NCI-H82 treated with DMSO at 0.1 percent for 48 hours (cell line): ENCODE measurements around the gene MED13.
"Not testable (repeated sequence)": the region's sequence is repeated elsewhere in the genome, so short reads cannot be mapped to it uniquely, and the experiment has no call there.

Experiments used
- DNase-seq: peaks from one replicate; lab custom pipeline; 2025; ENCODE audit not compliant: unreplicated experiment; lab: John Stamatoyannopoulos, UW

The MED13 gene

DNA sequence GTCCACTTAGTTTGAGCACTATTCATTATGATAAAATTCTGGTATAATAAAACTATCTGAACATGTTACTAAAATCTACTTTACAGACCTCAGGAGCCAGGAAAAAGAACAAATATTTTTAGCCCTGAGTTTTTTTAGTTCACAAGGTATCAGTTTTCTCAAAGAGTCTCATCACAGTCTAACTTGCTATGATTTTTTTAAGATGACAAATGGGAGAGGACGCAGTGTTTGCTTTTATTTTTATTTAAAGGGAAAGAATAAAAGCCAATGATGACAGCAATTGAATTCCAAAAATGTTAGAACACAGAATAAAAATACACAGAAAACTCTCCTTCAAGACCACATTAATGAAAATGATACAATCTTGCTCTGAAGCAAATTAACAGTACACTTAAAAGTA is 7.4 kb downstream of the MED13 start:
- DNase-seq = no peak

DNA sequence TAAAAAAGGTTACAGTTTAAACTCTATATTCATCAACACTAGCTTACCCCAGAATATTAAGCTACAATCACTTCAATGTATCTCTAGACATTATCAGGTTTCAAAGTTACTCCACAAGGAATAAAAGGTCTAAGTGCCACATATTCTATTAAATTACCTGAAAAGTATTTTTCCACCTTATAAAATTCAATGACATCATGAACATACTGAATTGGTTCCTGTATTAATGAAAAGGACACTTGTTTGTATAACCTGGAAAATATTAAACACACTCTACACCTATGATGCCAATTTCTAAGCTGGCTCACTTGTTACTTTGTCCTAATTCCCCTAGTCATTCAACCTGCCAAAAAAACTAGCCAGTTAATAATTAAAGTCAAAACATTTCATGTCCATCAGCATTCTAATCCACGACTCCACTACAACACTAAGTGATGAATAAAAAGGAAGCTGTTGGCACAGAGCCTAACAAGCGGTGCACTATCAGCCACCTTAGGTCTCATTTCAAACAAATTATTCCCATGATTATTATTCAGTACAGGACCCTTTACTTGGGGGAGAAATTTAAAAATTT is 12.2 kb downstream of the MED13 start:
- no peak for DNase-seq

DNA sequence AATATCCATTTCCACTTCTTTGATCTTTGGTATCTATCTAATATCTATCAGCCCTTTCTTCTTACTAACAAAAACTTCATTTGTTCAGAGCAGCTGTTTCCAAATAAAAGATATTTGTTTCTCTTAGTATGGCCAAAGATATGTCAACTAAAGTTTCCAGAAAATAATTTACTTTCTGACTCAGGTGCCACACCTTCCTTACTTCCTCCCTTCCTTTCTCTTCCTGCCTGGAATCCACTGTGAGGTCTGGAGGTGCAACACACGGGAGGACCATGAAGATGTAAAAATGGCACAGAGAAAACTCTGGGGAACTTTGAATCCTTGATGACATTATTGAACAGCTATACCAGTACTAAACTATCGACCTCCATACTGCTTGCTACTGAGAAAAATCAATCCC is 14.0 kb downstream of the MED13 start:
- no peak for DNase-seq

DNA sequence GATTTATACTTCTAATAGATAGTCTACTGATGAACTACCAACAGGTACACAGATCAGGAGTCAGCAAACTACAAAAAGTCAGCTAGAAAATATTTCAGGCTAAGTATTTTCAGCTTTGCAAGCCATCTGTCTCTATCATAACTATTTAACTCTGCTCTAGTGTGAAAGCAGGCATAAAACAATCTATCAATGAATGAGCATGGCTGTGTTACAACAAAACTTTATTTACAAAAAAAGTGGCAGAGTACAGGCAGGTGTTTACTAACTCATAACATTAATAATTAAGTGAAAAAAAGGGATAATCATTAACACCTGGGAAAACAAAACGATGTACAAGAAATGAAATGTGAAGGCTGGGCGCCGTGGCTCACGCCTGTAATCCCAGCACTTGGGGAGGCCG is 15.8 kb downstream of the MED13 start:
- no peak for DNase-seq

DNA sequence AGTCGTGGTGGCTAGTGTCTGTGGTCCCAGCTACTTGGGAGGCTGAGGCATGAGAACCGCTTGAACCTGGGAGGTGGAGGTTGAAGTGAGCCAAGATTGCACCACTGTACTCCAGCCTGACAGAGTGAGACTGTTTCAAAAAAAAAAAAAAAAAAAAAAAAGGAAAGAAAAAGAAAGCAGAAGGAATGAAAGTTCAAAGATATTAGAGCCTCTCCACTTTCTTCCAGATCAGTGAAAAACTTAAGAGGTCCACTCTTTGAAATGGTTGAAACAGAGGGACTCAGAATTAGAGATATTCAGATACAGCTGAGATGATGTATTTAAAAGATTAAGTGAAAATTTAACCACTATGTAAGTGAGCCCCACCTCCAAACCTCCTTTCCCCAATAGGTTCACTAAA is 16.8 kb downstream of the MED13 start:
- DNase-seq = no peak

DNA sequence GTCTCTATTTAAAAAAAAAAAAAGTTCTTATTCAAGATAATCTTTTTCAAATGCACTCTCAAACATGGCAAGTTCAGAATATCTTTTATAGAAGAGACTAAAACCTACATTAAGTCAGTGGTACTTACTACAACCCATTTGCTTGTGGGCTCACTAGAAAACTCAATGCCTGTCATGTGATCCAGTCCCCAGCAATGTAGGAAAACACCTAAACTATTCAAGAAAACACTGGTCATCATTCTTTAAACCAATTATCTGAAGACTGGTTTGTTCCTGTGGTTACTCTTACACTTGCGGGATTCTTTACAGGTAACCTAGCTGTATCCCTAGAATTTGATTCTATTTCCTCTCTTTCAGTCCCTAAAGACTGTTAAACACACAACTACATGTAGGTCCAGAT is 19.6 kb downstream of the MED13 start:
- no peak for DNase-seq

DNA sequence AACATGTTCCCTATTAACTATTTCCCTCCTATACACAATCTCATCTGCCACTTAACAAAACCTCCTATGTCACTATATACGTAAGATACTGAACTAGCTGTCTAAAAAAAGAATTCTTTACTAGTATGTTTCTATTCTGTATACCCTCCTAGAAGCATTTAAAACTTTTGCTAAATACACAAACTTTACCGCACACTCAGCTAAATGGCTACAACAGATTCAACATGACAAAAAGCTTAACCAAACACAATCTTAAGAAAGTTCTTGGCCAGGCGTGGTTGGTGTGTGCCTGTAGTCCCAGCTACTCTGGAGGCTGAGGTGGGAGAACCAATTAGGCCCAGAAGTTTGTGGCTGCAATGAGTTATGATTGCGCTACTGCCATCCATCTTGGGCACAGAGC is 20.0 kb downstream of the MED13 start:
- DNase-seq = no peak

DNA sequence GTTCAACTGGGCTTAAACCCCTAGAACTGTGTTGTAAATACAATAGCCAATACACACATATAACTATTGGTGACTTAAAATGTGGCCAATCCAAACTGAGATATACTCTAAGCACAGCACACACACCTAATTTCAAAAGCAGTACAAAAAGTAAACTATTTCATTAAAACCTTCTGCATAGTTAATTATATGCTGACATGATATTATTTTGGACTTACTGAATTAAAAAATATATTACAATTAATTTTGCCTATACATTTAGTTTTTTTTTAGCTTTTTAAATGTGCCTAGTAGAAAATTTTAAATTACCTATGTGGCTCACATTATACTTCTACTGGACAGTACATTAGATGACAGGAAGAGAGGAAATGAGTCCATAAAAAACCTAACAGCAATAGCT is 21.5 kb downstream of the MED13 start:
- no peak for DNase-seq

DNA sequence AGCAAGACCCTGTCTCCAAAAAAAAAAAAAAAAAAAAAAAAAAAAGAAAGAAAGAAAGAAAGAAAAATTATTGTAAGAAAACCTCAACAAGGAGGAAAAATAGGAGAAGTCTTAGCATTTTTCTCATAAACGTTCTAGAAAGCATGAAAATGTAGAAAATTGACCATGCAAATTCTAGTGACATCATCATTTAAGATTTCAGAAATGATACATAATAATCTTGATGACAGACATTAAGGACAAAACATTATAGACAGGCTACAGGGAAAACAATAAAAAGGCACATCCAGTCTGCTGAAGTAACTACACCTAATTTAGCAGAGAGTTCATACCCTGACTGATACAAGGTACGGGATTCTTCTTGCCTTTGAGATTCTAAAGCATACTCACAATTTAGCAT is 21.9 kb downstream of the MED13 start:
- no peak for DNase-seq

DNA sequence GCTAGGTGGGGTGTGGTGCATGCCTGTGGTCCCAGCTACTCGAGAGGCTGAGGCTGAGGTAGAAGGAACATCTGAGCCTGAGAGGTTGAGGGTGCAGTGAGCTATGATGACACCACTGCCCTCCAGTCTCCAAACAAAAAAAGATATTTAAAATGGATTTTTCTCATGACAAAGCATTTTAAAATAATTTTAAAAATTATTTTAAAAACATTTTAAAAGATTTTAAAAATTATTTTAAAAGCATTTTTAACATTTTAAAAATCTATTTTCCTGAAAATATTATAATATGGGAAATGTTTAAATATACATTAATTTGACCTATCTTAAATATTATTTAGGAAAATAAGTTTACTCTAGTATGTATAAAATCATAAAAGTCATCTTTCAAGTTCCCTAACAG is 26.8 kb downstream of the MED13 start:
- no peak for DNase-seq

DNA sequence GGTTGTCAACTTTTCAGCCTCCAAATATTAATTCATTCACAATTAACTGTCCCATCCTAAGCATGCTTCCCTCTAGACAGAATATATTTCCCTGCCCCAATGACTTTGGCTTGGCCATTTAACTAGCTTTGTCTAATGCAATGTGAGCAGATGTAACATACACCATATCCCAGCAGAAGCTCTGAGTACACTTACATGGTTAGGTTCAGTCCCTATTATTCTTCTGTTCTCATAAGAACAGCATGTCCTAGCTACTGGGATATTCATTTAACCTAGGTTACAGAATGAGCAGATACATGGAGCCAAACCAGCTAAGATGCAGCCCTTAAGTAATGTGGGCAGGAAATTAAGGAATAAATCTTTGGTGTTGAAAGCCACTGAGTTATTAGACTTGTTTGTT is 31.8 kb downstream of the MED13 start:
- no peak for DNase-seq

DNA sequence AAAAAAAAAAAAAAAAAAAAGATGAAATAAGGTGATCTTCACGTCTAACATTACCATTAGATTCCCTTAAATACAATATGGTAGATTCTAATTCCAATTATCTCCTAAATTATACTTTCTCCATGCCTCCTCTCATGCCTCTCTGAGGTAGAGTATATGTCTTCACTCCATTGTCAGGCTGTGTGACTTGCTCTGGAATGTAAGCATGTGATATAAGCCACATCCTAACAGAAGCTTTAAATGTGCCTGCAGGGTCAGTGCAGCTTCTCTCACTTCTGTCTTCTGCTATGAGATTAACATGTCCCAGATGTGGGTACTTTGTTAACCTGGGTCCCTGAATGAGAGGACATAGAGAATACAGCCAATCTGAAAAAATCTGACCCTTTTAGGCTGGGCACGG is 32.6 kb downstream of the MED13 start:
- DNase-seq = no peak

DNA sequence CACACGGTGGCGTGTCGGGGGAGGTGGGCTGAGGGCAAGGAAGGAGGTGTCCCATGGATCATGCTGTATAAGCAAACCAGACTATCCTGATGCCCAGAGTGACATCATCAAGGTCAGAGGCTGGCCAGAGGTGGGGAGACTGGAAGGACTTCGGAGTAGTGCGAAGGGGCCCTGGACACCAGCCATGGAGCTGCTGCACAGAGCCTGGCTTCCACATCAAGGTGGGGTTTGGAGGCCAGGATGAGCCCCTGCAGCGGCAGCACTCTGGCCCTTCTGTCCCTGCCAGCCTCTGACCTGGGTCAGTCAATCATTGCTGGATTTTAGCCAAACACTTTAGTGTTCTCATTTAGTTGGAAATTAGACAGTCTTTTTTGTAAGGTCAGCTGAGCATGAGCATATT is 34.8 kb downstream of the MED13 start:
- DNase-seq = no peak

DNA sequence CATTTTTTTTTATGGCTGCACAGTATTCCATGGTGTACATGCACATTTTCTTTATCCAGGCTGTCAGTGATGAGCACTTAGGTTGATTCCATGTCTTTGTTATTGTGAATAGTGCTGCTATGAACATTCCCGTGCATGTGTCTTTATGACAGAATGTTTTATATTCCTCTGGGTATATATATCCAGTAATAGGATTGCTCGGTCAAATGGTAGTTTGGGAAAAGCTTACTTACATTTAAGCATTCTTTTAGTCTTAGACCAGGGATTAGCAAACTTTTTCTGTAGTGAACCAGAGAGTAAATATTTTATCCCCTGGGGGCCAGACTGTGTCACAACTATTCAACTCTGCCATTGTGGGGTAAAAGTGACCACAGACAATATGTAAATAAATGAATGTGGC is 40.2 kb downstream of the MED13 start:
- DNase-seq = no peak

DNA sequence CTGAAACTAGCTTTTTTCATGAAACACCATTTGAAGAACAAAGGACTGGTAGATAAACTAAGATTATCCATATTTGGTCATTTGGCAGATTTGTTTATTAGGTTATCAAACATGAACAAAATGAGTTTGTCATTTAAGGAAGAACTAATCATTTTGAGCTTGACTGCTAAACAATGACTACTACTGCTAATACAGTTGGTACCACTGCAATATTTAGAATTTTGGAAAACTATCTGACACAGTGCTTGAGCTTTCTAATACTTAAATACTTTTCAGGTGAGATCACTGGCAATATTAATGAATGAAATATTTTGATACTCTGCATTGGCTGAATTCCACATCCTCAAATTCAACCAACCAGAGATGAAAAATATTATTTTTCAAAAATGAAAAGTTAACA is 47.2 kb downstream of the MED13 start:
- no peak for DNase-seq

DNA sequence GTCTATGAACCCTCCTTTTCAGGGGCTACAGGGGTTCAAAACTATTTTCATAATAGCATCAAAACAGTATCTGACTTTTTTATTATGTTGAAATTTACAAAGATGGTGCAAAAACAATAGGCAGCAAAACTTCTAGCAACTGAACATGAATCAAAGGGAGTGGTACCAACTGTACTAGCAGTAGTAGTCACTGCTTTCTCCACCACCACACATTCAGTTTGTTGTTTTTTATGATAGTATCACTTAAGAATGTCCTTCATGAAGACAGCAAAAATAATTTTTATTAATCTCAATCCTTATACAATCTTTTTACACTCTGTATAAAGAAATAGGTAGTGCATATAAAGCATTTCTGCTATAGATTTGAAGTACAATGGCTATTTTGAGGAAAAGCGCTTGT is 47.6 kb downstream of the MED13 start:
- DNase-seq = no peak

DNA sequence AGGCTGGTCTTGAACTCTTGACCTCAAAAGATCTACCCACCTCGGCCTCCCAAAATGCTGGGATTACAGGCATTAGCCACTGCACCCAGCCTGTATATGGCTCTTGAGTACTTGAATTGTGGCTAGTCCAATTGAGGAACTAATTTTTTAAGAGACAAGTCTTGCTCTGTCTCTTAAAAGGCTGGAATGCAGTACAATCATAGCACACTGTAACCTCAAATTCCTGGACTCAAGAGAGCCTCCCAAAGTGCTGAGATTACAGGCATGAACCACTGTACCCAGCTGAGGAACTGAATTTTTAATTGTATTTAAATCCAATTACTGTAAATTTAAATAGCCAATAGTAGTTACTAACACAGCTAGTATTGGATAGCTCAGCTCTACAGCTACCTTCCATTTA is 50.6 kb downstream of the MED13 start:
- DNase-seq = no peak

DNA sequence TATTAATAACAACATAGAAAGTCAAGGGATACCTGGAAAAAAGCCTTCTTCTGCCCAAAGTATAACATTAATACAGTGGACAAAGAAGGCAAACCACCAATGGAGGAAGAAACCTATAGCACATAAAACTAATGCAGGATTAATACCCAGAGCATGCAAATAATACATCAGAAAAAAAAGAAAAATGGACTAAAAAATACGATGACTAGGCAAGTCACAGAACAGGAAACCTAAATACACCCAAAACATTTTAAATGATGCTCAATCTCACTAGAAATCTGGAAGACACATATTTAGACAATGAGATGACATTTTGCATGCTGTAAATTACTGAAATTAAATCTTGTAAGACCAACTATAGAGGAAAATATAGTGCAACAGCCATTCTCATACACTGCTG is 55.9 kb downstream of the MED13 start:
- no peak for DNase-seq

DNA sequence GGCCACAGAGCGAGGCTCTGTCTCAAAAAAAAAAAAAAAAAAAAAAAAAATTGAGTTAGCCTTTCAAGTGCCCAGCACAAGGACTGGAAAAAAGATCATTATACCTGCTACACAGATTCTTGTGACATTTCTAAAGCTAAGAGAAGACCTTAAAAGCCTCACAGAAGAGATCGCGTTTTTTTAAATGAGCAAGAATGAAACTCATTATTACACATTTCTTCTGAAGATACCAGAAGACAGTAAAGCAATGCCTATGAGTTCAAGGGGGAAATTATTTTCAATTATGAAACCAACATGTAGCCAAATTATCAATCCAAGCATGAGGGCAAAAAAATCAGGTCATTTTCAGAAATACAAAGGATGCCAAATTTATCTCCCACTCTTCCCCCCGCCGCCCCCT is 56.8 kb downstream of the MED13 start:
- no peak for DNase-seq

DNA sequence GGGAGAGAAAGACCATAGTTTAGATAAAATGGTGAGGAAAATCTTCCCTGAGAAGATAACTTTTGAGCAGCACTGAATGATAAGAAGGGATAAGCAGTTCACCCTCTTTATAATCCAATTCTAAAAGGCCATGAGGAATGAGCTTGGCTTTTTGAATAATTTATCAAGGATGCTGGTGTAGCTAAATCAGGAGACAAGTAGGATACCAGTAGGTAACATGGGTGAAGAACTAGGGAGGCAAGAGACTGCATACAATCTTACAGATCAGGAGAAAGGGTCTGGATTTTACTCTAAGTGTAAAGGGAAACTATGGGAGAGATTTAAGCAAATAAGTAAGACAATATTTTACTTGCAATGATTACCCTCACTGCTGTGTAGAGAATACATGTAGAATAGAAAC is 60.7 kb downstream of the MED13 start:
- no peak for DNase-seq

DNA sequence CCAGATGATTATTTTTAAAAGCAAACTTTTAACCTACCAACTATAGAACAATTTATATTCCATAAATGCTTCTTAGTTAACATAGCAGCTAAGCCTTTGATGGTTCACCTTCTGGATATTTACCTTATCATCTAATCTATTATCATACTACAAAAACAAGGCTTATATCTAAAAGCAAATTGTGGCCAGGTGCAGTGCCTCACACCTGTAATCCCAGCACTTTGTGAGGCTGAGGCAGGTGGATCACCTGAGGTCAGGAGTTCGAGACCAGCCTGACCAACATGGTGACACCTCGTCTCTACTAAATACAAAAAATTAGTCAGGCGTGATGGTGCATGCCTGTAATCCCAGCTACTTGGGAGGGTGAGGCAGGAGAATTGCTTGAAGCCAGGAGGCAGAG is 61.9 kb downstream of the MED13 start:
- DNase-seq = not testable (repeated sequence)

DNA sequence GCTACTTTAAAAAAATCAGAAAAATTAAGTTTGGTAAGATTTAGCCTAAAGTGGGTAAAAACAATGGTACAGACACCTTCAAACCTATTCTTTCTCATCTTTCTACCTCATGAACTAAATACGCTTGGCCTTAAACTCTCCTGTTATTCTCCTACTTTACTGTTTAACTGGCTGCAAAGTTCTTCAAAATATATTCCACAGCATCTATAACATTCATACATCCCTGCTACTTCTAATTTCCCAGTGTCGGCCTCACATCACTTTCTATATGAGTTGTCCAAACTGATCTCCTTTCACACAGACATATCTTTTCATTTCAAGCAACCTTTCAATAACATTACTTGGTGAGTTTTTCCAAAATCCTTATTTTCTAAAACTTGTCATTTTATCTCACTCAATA is 64.0 kb downstream of the MED13 start:
- no peak for DNase-seq

DNA sequence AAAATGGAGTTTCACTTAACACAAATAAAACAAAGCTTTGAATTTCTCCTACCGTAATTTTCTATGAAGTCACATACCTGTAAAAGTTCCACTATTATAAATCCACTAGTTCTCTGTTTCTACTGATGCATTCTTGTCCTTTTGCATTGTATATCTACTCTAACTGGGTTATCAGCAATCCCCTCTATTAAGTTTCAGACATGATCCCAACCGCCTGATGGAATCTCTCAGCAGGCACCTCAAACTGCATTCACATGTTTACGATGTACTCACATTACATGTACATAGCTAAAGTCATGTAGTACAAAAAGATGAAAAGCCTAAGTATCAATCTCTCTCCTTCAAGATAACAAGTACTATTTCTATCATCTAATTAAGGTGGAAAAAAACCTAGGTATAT is 64.9 kb downstream of the MED13 start:
- DNase-seq = no peak

DNA sequence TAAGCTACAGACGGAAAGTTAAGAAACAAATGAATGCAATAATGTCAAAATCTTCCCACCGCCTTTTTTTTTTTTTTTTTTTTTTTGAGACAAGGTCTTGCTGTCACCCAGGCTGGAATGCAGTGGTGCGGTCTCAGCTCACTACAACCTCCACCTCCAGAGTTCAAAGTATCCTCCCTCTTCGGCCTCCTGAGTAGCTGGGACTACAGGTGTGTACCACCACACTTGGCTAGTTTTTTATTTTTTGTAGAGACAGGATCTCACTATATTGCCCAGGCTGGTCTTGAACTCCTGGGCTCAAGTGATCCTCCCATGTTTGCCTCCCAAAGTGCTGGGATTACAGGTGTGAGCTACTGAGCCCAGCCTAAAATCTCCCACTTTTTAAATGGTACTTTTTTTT is 66.5 kb downstream of the MED13 start:
- not testable (repeated sequence) for DNase-seq
